Left hindlimb (tissue), 1 donor: ENCODE results near the gene TTI1.
"Not testable (repeated sequence)": the region's sequence is repeated elsewhere in the genome, so short reads cannot be mapped to it uniquely, and the experiment has no call there.

Source experiments
- DNase-seq: peaks from one replicate; pipeline ENCODE4 v3.0.0-alpha.2; 2018

Gene TTI1

GRCh38 chr20:37986873-37987601, 46.2 kb downstream of the TTI1 start:
- peak; percentile 77 for DNase-seq

DNA sequence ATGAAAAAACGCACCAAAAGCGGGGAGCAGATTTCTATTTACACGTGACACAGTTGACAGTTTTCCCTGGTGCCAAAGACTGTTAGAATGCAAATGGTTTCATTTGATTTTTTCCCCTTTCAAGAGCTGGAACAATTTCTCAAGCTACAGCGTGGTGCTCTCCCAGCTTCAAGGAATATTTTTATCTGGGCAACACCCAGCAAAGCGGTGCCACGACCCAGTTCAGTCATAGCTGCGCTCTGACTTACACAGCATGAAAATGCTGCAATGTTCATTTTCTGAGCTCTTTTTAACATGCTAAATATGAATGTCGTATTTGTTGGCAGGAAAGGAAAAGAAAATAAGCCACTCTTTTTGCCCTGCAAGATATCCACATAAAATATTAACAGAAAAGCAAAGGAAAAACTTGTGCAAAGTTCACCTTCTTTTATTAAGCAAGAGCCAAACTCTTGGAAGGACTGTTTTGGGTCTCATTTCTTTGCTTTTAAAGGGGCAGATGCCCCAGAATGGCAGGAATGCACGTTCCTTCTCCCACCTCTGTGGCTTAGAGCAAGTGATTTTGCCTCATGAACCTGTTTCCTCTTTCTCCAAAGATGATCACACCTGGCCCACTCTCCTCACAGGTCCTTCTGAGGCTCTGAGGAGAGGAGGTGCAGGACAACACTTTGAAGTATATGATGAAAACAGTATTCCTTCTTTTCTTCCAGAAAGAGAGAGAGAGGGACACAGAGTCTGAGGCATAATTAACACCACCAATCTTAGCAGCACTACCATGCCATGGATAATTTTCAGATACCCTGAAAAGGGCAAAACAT, 47.0 kb downstream of the TTI1 start:
- no peak for DNase-seq

GRCh38 chr20:37984018-37984785, 49.1 kb downstream of the TTI1 start:
- no peak for DNase-seq

DNA sequence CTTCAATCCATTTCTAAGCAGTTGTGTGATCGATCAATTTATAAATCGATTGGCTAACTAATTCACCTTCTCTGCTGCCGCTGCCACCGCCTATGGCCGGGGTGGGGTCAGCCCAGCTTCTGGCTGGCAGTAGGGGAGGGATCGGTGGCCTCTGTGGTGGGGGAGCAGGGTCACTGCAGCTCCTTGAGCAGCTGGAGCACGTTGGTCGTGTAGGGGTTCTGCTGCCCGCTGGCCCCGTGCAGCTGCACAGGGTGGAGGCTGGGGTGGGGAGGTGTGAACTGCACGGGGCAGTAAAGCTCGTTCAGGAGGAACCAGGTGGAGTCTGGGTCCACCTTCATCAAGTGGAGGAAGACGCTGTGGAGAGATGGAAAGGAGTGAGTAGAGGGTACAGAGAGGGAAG, 50.0 kb downstream of the TTI1 start:
- no peak for DNase-seq

- DNase-seq = no peak
Measured at GRCh38 chr20:37981568-37981967, 51.7 kb downstream of the TTI1 start.

- DNase-seq = no peak
Measured at GRCh38 chr20:37980876-37981275, 52.4 kb downstream of the TTI1 start.

DNA sequence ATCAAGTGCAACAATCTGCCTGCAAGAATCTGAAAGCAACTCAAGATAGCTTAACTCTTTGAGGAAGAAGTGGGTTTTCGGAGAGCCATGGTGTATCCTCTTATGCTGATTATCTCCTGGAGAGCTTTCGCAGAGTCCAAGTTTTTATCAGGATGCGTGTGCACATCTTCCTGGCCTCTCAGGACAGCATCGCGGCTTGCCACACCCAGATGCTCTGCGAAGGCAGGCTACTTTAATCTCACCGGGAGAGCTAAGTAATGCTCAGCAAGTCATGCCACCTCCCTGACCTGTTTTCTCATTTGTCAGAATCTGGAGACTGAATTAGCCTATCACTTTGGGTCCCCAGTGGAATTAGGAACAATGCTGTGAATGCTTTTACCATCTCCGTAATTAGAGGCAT, 52.9 kb downstream of the TTI1 start:
- no peak for DNase-seq

DNA sequence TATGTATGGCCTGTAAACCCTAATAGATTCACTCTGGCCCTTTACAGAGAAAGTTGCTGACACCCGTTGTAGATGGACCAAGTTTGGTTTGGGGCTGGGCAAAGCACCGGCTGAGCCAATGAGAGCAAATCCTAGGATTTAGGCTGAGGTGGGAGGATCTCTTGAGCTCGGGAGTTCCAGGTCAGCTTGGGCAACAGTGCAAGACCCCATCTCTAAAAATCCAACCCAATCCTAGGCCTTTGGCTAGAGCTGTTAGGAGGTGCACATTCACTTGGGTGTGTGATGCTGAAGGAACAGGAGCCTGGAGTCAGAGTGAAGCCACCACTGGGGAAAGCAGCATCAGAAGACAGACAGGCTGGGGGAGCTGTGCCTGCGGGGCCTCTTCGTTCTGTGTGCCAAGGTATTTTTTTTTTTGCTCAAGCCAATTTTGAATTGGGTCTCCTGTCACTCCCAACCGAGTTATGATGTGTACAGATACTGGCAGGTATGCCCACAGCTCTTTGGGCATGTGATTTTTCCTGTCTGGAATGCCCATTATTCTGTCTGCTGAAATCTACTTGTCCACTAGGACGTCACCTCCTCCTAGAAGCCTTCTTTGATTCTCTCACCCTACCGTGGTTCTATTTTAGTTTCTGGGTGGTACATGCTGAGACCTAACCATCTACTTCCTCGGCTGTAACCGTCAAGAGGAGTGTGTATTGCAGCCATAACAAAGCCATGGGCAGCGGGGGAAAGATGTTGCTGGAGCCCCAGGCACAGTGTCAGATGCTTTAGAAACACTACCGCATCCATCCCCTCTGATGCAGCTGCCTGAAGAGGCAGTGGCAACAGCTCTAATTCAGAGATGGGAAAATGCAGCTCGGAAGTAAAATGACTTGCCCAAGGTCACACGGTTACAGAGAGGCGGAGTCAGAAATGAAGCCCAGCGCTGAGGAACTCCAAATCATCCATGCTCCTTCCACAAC, 54.0 kb downstream of the TTI1 start:
- DNase-seq = no peak

DNA sequence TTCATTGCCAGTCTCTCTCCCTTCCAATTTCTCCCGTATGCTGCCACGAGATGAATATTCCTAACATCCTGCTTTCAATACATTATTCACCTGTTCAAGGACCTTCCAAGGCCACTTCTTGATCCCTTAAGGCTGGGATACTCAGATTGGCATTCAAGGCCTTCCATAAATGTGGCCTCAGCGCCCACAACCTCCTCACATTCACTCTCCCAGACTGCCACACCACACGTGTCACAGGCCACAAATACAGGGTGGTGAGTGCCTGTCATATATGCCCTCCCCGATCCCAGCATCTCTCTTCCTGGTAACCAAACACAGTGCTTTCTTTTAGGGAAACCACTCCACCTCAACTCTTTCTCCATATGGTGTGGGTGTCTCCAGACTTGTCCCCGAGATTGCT, 55.5 kb downstream of the TTI1 start:
- no peak for DNase-seq

GRCh38 chr20:37977338-37977737, 55.9 kb downstream of the TTI1 start:
- no peak for DNase-seq

GRCh38 chr20:37976887-37977286, 56.4 kb downstream of the TTI1 start:
- DNase-seq = no peak

DNA sequence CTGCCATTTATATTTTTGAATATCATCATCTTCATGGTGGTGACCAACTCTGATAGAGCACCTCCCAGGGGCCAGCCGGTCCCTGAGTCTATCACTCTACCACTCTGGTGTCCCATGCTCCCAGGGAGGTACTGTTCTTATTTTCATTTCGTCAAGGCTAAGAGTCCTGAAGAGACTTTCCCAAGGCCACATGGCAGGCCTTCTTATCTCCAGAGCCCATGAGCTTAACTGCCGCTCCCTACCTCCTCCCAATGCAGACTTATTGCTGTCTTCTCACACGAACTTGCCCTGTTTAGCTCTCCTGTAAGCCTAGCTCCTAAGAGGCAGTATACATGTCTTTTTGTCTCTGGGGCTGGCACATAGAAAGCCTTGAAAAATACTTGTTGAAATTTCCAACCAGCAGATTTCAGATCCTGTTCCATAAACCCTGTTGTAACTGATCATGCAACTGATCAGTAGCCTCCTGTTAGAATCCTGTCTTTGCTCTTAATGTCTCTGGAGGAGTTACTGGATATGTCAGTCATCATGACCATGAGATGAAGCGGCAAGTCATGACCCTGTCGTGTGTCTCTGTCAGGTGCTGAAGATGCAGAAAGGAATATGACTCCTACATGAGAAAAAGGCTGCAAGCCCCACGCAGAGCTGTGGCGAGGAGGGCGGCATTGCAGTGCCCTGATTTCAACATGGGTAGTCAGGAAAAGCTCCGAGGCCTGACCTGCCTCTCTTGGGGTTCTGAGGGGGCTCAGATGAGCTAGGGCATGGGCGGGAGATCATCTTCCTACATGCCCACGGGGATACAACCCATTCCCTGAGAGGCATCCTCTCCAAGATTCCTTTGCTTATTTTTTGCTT, 60.0 kb downstream of the TTI1 start:
- DNase-seq = no peak

DNA sequence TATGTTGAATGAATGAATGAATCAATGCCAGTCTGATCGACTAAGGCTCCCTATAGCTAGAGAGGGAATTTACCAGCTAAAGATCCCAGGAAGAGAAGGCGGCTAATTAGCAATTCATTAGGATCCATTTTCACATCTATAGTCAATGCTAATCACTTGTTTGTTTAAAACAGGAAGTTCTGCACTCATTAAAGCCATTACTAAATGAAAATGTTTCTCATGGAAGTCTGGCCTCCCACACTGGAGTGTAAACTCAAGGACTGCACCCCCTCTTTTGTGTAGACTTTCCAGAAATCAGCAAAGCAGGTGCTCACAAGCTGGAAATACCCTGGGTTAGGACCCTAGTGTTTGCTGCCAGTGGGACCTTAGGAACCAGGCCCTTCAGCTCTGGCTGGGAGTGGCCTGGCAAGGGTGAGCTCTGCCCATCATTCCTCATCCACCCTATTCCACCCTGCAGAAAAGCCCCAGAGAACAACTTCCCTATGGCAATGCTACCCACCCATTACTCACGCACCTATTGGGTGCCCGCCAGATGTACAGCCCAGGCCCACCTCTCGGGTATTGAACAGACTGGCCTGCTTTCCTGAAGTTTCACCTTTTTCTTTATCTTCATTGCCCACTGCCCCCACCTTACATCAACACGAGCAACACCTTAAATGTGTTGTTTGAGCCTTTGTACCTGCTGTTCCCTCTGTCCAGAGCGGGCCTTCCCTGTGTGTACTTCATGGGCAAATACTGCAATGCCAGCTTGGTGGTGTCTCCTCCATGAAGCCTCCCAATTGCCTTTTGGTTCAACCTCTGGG, 60.8 kb downstream of the TTI1 start:
- DNase-seq = no peak

DNA sequence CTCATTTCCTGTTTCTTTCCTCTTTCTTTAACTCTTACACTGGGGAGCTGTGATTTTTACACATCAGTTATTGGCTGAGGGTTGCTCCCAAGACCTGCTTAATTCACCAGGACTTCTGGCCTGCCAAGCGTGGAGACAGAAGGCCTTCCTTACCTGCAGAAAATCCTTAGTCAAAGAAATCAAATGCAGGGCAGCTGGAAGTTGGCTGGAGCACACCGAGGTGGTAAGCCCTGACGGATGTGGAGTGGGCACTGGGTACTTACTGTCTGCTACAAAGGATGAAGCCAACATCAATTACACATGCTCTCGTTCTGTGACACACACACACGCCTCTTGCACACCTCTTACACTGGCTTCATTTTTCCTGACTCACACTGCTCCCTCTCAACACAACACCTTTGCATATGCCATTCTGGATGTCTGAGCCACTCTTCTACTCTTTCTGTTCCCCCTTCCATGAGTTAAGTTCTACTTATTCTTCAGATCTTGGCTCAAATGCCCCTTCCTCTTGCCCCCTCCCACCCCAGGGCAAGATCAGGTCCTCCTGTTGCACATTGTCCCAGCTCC, 61.6 kb downstream of the TTI1 start:
- DNase-seq = no peak

- no peak for DNase-seq
Measured at GRCh38 chr20:37970856-37971245, 62.4 kb downstream of the TTI1 start.

DNA sequence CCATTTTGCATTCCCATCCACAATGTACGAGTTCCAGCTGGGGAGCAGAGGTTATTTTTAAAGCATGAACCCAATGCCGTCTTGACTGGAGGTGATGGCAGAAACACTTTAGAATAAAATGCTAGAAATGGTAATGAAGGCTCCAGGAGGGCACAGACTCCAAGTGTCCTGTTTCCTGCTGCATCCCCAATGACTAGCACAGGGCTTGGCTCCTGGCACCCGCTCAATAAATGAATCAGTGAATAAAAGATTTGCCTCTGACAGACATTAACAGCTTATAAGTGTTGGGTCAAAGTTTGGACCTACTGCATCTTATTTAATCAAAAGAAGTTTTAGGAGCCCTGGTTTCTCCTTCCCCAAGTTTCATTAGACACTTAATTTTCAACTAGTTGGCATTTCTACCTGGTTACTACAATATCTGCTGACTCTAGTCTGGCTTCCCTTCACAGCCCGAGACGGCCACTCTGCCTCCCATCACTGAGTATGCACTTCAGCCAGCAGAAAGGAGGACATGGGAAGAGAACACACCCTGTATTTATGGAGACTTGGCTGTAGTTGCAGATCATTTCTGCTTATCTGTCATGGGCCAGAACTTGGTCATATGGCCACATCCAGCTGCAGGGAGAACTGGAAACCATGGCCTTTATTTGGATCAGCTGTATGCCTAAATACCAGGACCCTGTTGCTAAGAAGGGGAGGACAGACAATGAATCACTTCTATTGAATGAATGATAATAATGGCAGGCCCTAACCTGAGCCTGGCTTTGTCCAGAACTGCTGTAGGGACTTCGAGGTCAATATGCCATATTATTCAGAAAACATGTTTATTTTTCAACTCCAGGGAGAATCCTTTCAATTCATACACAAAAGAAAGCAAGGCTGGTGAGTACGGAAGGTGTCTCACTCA, 63.1 kb downstream of the TTI1 start:
- no peak for DNase-seq

DNA sequence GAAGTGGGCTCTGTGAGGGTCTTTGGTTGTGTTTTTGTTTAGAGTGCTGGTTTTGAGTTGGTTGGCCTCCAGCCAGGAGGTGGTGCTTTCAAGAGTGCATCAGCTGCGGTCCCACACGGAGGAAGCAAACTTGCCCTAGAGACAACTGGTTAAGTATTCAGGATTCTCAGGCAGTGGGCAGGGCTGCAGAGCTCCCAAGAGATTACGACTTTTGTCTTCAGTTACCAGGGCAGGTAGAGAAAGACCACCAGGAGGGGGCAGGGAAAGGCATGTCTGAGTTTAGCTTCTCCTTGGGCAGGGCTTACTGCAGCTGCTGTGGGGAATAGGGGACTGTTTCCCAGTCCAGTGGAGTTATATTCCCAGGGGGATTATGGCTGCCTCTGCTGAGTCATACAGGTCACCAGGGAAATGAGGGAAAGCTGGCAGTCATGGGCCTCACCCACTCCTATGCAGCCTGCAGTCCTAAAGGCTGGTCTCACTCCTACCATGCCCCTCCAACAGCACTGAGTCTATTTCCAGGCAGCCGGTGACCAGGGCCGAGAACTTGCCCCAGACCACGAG, 64.3 kb downstream of the TTI1 start:
- no peak for DNase-seq

DNA sequence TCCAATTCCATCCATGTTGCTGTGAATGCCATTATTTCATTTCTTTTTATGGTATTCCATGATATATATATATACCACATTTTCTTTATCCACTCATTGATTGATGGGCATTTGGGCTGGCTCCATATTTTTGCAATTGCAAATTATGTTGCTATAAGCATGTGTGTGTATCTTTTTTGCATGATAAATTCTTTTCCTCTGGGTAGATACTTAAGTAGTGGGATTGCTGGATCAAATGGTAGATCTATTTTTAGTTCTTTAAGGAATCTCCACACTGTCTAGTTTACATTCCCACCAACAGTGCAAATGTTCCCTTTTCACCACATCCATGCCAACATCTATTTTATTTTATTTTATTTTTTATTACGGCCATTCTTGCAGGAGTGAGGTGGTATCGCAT, 69.8 kb downstream of the TTI1 start:
- DNase-seq = not testable (repeated sequence)

GRCh38 chr20:37961066-37961465, 72.2 kb downstream of the TTI1 start:
- DNase-seq = no peak
